ENCODE data around the gene PCSK4. TPM values are rescaled to one million over a fixed set of nuclear protein-coding genes. Genes with fewer than 3 reads are reported as not detected.
A peak's percentile ranks its signal among the peaks of the same experiment; 100 is the strongest.

Gene PCSK4
- total and polyA plus RNA-seq, 12 donors: 0.38 to 3.9 (median 1.4) TPM

GRCh38 chr19:1507192-1507660, 17.1 kb upstream of the PCSK4 start:
- no peak for TF ChIP-seq CTCF (IDR thresholded peaks at IDR 0.05)
- peak in 1 of 8 donors; percentile 1 for ATAC-seq
- Histone ChIP-seq H3K27me3 (peaks cover 0 to 50% (median 15%) of the 10 kb centered on the region in 7 donors), H3K9me3 (peaks cover 0 to 6% (median 0%) of the 10 kb centered on the region in 11 donors), H3K36me3 (peaks cover 0 to 13% (median 0%) of the 10 kb centered on the region in 9 donors), H3K4me1 (peaks cover 4 to 60% (median 24%) of the 10 kb centered on the region in 9 donors), H3K27ac (peak overlapping the region in 8 of 10 donors; percentile 72 to 88 (median 78)), H3K4me3 (peak overlapping the region in 8 of 10 donors; percentile 22 to 52 (median 44))
- WGBS, 2 donors: 63 to 69% methylated on average over 23 of the region's 23 CpGs
- no peak for DNase-seq
- intact Hi-C loops (cut with DNase I): loop anchor here in 2 of 10 donors (2.0 to 10.0 kb wide), 2 partner anchors 16 to 232 kb away; partner anchors contain the start of genes FAM174C (in 1 of the 2), PCSK4 (in 1 of the 2) and REEP6 (in 1 of the 2)

DNA sequence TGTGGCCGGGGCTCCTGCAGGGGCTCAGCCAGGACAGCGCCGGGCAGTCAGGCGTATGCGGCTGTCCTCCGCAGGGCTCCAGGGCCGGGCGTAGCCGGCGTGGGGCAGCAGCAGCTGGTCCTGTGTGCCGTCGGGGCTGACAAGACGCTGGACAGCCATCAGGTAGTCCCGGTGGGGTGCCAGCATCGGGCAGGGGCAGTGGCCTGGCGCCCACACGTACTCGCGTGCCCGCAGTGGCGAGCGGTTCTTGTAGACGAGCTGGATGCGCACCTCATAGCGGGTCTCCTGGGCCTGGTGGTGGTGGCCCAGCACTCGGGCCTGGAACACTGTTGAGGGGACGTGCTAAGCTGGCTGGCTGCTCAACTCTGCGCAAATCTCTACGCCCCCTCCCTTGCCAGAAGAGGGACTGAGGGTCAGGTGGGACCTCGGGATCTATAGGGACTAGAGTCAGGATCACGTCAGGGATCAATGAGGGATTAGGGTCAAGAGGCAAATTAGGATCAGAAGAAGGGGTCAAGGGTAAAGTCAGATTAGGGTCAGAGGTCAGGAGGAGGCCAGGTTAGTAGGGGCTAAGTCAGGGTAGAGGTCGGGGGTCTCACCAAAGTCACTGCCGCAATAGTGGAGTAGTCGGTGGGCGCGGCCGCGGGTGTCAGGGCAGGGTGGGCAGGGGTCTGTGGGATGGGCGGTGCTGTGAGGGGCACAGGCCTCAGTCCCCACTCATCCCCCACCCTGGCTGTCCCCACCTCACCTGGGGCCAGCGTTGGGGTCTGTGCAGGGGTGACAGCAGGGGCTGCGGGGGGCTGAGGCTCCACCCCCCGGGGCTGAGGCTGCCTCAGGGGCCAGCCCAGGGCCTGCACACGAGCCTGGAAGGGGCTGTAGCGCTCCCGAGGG, 16.1 kb upstream of the PCSK4 start:
- peaks cover 0 to 48% (median 17%) of the 10 kb centered on the region in 7 donors for H3K27me3 ChIP-seq
- ATAC-seq: peak in 1 of 8 donors; percentile 2
- peaks cover 0 to 51% (median 17%) of the 10 kb centered on the region in 9 donors for H3K4me1 ChIP-seq
- H3K9me3 ChIP-seq: peaks cover 0 to 6% (median 0%) of the 10 kb centered on the region in 11 donors
- no peak for DNase-seq
- intact Hi-C loops (cut with DNase I): loop anchor here in 2 of 10 donors (2.0 to 10.0 kb wide), 2 partner anchors 15 to 231 kb away; partner anchors contain the start of genes FAM174C (in 1 of the 2), PCSK4 (in 1 of the 2) and REEP6 (in 1 of the 2)
- no peak for TF ChIP-seq CTCF (IDR thresholded peaks at IDR 0.05)
- no peak overlapping the region for H3K27ac ChIP-seq
- peaks cover 0 to 13% (median 0%) of the 10 kb centered on the region in 9 donors for H3K36me3 ChIP-seq
- 90 to 91% methylated on average over 45 of the region's 45 CpGs for WGBS, 2 donors
- H3K4me3 ChIP-seq: no peak overlapping the region

DNA sequence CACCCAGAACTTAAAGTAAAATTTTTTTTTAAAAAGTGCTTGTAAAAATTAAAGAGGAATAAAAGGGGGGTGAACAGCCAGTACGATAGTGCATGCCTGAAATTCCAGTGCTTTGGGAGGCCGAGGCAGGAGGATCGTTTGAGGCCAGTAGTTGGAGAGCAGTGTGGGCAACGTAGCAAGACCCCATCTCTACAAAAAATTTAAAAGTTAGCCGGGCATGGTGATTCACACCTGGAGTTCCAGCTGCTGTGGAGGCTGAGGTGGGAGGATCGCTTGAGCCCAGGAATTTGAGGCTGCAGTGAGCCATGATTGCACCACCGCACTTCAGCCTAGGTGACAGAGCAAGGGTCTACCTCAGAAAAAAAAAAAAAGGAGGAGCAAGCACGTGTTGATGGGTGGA, 14.9 kb upstream of the PCSK4 start:
- intact Hi-C loops (cut with DNase I): loop anchor here in 1 of 10 donors (10.0 kb wide), 1 partner anchor 230 kb away; the partner anchor contains the start of gene FAM174C
- WGBS, 2 donors: 81 to 86% methylated on average over 8 of the region's 8 CpGs
- no peak for TF ChIP-seq CTCF (IDR thresholded peaks at IDR 0.05)
- ATAC-seq (no peak), DNase-seq (no peak)
- Histone ChIP-seq H3K4me3 (no peak overlapping the region), H3K27ac (no peak overlapping the region), H3K9me3 (peaks cover 0 to 6% (median 0%) of the 10 kb centered on the region in 11 donors), H3K4me1 (peaks cover 0 to 38% (median 14%) of the 10 kb centered on the region in 9 donors), H3K36me3 (peaks cover 0 to 13% (median 0%) of the 10 kb centered on the region in 9 donors), H3K27me3 (peaks cover 0 to 37% (median 18%) of the 10 kb centered on the region in 7 donors)
